ENCODE measurements around the gene AP2A1. TPM values are rescaled to one million over a fixed set of nuclear protein-coding genes. Genes with fewer than 3 reads are reported as not detected.
A peak's percentile ranks its signal among the peaks of the same experiment; 100 is the strongest.

The AP2A1 gene
- total RNA-seq, 3 donors from 2014 or later (not counting 1 experiment from before 2014, with no cell fraction given) = 137 to 163 (median 161) TPM

DNA sequence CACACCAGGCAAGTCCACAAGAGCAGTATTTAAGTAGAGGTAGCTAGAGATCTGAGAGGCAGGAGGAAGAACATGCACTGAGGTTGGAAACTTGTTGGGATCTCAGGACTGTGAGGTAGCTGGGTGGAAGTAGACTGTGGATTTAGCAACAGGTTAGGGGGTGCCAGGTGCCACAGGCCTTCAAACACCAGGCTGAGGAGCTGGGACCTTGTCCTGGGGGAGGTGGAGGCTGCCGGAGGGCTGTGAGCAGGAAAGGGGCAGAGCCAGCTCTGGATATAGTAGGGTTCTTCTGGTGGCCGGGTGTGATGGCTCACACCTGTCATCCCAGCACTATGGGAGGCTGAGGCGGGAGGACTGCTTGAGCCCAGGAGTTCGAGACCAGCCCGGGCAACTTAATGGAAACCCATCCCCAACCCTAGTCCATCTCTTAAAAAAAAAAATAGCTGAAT lies 43.2 kb downstream of the AP2A1 start:
- peak overlapping the region; percentile 81 to 96 for H3K27ac Mint-ChIP-seq
- ATAC-seq (no peak), DNase-seq (no peak)
- peaks cover 10% of the 10 kb centered on the region for H3K36me3 ChIP-seq (ENCODE audit: control insufficient read depth, insufficient read depth, low read length)
- H3K4me1 Mint-ChIP-seq = peaks cover 23 to 40% of the 10 kb centered on the region in 2 donors
- no peaks in the 10 kb centered on the region for H3K9me3 Mint-ChIP-seq
- TF ChIP-seq, protein P1, sequence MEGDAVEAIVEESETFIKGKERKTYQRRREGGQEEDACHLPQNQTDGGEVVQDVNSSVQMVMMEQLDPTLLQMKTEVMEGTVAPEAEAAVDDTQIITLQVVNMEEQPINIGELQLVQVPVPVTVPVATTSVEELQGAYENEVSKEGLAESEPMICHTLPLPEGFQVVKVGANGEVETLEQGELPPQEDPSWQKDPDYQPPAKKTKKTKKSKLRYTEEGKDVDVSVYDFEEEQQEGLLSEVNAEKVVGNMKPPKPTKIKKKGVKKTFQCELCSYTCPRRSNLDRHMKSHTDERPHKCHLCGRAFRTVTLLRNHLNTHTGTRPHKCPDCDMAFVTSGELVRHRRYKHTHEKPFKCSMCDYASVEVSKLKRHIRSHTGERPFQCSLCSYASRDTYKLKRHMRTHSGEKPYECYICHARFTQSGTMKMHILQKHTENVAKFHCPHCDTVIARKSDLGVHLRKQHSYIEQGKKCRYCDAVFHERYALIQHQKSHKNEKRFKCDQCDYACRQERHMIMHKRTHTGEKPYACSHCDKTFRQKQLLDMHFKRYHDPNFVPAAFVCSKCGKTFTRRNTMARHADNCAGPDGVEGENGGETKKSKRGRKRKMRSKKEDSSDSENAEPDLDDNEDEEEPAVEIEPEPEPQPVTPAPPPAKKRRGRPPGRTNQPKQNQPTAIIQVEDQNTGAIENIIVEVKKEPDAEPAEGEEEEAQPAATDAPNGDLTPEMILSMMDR (IDR thresholded peaks at IDR 0.05) = no peak
- no peaks in the 10 kb centered on the region for H3K36me3 Mint-ChIP-seq
- peak overlapping the region; percentile 72 for H3K27ac ChIP-seq (ENCODE audit: low read length)
- H3K9me3 ChIP-seq (ENCODE audit: control insufficient read depth, insufficient read depth, low read length) = no peaks in the 10 kb centered on the region
- WGBS (ENCODE audit: insufficient coverage) = 98% methylated on average over 5 of the region's 5 CpGs
- no peak overlapping the region for H3K4me3 ChIP-seq (ENCODE audit: low read length)
- H3K27me3 Mint-ChIP-seq (ENCODE audit: low read depth in 2 of 2) = no peaks in the 10 kb centered on the region
- no peaks in the 10 kb centered on the region for H3K27me3 ChIP-seq (ENCODE audit: control insufficient read depth, insufficient read depth, low read length)
- peaks cover 36% of the 10 kb centered on the region for H3K4me1 ChIP-seq (ENCODE audit: control insufficient read depth, insufficient read depth, low read length)
- H3K4me3 Mint-ChIP-seq = peak overlapping the region; percentile 89
- intact Hi-C loops (cut with micrococcal nuclease) = no loop called here

DNA sequence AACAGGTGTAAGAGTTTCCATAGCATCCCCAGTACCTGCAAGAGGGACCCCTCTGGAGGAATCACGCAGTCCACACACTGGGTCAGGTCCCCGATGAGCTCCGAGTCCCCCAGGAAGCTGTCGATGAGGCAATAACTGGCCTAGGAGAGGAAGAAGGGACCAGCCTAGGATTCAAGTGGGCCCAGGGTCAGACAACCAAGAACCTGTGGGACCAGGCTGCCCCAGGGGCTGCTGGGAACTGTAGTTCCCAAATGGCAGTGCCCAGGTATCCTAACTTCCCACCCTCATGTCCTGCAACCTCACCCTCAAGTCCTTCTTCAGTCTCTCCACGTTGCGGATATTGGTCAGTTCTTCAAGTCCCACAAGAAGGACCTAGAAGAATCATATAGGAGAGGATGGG lies 44.5 kb downstream of the AP2A1 start:
- Histone ChIP-seq H3K9me3 (ENCODE audit: control insufficient read depth, insufficient read depth, low read length) (no peaks in the 10 kb centered on the region), H3K27me3 (ENCODE audit: control insufficient read depth, insufficient read depth, low read length) (no peaks in the 10 kb centered on the region), H3K27ac (ENCODE audit: low read length) (no peak overlapping the region), H3K4me3 (ENCODE audit: low read length) (no peak overlapping the region), H3K36me3 (ENCODE audit: control insufficient read depth, insufficient read depth, low read length) (peaks cover 3% of the 10 kb centered on the region), H3K4me1 (ENCODE audit: control insufficient read depth, insufficient read depth, low read length) (peaks cover 36% of the 10 kb centered on the region)
- no peaks in the 10 kb centered on the region for H3K9me3 Mint-ChIP-seq
- H3K4me1 Mint-ChIP-seq = peaks cover 23 to 40% of the 10 kb centered on the region in 2 donors
- H3K4me3 Mint-ChIP-seq = peak overlapping the region; percentile 59
- DNase-seq = no peak
- no peaks in the 10 kb centered on the region for H3K36me3 Mint-ChIP-seq
- ATAC-seq = no peak
- peak overlapping the region in 1 of 2 donors; percentile 22 for H3K27ac Mint-ChIP-seq
- H3K27me3 Mint-ChIP-seq (ENCODE audit: low read depth in 2 of 2) = no peaks in the 10 kb centered on the region
- 94% methylated on average over 4 of the region's 6 CpGs for WGBS (ENCODE audit: insufficient coverage)
- TF ChIP-seq, protein P1 (IDR thresholded peaks at IDR 0.05) = no peak
- intact Hi-C loops (cut with micrococcal nuclease) = no loop called here

DNA sequence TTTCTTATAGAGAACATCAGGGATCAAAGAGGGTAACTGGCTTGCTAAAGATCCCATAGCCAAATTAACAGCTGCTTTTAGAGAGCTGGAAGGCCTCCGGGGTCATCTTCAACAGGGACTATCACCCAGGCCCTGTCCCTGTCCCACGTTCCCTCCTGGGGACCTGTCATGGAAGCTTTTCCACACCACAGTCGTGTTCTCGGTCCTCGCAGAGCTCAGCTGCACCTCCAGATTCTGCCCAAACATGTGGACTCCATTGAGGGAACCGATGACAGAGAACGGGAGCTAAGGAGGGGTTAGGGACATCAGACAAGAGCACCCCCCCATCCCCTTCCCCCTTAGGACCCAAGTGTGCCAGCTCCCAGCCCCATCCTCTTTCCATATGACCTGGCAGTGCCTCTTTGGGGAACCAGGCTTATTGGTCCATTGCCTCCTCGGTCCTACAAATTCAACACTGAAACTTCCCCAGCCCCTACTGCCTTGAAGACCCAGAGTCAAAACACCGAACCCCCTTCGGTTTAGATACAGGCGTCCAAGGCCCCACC lies 45.7 kb downstream of the AP2A1 start:
- Mint-ChIP-seq H3K27ac (peak overlapping the region; percentile 95 to 97), H3K27me3 (ENCODE audit: low read depth in 2 of 2) (no peaks in the 10 kb centered on the region), H3K36me3 (no peaks in the 10 kb centered on the region), H3K4me1 (peaks cover 23 to 46% of the 10 kb centered on the region in 2 donors), H3K4me3 (peak overlapping the region; percentile 93), H3K9me3 (no peaks in the 10 kb centered on the region)
- Histone ChIP-seq H3K27me3 (ENCODE audit: control insufficient read depth, insufficient read depth, low read length) (no peaks in the 10 kb centered on the region), H3K4me1 (ENCODE audit: control insufficient read depth, insufficient read depth, low read length) (peaks cover 44% of the 10 kb centered on the region), H3K27ac (ENCODE audit: low read length) (peak overlapping the region; percentile 96), H3K9me3 (ENCODE audit: control insufficient read depth, insufficient read depth, low read length) (no peaks in the 10 kb centered on the region), H3K4me3 (ENCODE audit: low read length) (peak overlapping the region; percentile 69), H3K36me3 (ENCODE audit: control insufficient read depth, insufficient read depth, low read length) (no peaks in the 10 kb centered on the region)
- DNase-seq (no peak), ATAC-seq (no peak)
- TF ChIP-seq, protein P1 (IDR thresholded peaks at IDR 0.05) = no peak
- intact Hi-C loops (cut with micrococcal nuclease) = loop anchor here (2.0 kb wide), 1 partner anchor 46 kb away; the partner anchor contains the start of gene AP2A1
- 57% methylated on average over 11 of the region's 11 CpGs for WGBS (ENCODE audit: insufficient coverage)
